CD4-positive, alpha-beta T cell treated with Interleukin-17A for 1 hour (primary cell): ENCODE data around the gene RHOF.

Experiments
- DNase-seq: peaks from one replicate; pipeline ENCODE4 v3.0.0-alpha.2; 2020

Gene RHOF

DNA sequence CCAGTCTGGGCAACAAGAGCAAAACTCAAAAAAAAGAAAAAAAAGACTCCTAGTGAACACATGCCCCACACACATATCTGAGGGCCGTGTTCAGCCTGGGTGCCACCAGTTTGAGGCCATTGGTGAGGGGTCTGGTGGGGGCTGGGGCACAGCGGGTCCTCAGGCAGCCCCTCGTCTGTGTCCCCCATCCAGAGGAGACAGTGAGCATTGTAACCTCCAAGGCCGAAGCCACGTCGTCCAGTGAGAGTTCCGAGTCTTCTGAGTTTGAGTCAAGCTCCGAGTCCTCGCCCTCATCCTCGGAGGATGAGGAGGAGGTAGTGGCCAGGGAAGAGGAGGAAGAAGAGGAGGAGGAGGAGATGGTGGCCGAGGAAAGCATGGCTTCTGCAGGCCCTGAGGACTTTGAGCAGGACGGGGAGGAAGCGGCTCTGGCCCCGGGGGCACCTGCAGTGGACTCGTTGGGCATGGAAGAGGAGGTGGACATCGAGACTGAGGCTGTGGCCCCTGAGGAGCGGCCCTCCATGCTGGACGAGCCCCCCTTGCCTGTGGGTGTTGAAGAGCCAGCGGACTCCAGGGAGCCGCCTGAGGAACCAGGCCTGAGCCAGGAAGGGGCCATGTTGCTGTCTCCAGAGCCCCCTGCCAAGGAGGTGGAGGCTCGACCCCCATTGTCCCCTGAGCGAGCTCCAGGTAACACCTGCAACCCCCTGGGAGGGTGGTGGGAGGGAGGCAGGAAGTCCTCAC is 25.9 kb upstream of the RHOF start:
- no peak for DNase-seq

DNA sequence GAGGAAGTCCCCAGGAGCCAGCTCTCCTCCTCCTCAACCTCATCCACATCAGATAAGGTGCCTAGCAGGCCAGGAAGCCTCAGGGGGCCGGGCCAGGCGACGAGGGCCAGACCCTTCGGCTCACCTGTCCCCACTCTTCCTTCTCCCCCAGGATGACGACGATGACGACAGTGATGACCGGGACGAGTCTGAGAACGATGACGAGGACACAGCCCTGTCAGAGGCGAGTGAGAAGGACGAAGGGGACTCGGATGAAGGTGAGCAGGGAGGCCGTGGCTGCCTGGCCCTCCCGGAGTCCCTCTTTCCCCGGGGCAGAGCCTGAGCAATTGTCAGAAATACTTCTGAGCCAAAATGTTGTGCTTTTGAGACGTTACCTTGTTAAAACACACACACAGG is 24.2 kb upstream of the RHOF start:
- no peak for DNase-seq

DNA sequence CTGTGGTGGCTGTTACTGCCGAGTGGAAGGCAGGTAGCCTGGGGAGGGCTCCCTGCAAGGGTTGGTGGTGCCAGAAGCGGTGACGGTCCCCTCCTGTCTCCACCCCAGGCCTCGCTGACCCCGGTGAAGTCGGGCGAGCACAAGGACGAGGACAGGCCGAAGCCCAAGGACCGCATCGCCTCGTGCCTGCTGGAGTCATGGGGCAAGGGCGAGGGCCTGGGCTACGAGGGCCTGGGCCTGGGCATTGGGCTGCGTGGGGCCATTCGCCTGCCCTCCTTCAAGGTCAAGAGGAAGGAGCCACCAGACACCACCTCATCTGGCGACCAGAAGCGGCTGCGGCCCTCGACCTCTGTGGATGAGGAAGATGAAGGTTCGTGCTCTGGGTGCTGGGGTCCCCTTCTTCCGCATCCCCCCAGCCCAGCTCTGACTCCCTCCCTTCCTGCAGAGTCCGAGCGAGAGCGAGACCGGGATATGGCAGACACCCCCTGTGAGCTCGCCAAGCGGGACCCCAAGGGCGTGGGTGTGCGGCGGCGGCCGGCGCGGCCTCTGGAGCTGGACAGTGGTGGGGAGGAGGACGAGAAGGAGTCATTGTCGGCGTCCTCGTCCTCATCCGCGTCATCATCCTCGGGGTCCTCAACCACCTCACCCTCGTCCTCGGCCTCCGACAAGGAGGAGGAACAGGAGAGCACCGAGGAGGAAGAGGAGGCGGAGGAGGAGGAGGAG is 23.6 kb upstream of the RHOF start:
- no peak for DNase-seq

DNA sequence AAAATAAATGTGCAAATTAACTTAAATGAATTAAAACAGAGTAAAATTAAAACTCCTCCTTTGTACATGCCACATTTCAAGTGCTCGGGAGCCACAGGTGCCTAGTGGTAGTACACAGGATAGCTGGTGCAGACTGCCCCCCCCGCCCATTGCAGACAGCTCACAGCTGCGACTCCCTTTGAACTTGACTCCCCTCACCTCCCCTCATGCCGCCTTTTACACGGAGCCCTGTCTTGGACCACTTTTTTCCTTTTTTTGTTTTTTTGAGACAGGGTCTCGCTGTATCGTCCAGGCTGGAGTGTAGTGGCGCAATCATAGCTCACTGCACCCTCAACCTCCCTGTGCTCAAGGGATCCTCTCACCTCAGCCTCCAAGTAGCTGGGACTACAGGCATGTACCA is 21.8 kb upstream of the RHOF start:
- no peak for DNase-seq

DNA sequence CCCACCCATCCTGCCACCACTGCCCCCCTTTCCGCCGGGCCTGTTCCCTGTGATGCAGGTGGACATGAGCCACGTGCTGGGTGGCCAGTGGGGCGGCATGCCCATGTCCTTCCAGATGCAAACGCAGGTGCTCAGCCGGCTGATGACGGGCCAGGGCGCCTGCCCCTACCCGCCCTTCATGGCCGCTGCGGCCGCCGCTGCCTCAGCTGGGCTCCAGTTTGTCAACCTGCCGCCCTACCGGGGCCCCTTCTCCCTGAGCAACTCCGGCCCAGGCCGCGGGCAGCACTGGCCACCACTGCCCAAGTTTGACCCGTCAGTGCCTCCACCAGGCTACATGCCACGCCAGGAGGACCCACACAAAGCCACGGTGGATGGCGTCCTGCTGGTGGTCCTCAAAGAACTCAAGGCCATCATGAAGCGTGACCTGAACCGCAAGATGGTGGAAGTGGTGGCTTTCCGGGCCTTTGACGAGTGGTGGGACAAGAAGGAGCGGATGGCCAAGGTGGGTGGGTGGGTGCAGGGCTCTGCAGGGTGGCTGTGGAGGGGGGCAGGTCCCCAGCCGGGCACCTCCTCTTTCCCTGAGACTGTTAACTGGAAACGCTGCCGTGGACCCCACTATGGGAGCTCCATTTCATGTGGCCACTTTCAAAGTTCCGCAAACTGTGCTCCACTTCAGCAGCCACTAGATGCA is 21.1 kb upstream of the RHOF start:
- DNase-seq, result no peak

DNA sequence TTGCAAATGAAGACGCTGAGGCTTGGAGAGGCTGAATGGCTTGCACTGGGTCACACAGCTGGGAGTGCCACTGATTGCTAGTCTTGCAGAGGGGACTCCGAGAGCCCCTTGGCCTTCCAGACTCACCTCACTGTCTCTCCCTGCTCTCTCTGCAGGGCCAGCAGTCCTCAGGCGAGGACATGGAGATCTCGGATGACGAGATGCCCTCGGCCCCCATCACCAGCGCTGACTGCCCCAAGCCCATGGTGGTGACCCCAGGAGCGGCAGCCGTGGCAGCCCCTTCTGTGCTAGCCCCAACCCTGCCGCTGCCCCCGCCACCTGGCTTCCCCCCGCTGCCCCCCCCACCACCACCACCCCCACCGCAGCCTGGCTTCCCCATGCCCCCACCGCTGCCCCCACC is 20.5 kb upstream of the RHOF start:
- no peak for DNase-seq

DNA sequence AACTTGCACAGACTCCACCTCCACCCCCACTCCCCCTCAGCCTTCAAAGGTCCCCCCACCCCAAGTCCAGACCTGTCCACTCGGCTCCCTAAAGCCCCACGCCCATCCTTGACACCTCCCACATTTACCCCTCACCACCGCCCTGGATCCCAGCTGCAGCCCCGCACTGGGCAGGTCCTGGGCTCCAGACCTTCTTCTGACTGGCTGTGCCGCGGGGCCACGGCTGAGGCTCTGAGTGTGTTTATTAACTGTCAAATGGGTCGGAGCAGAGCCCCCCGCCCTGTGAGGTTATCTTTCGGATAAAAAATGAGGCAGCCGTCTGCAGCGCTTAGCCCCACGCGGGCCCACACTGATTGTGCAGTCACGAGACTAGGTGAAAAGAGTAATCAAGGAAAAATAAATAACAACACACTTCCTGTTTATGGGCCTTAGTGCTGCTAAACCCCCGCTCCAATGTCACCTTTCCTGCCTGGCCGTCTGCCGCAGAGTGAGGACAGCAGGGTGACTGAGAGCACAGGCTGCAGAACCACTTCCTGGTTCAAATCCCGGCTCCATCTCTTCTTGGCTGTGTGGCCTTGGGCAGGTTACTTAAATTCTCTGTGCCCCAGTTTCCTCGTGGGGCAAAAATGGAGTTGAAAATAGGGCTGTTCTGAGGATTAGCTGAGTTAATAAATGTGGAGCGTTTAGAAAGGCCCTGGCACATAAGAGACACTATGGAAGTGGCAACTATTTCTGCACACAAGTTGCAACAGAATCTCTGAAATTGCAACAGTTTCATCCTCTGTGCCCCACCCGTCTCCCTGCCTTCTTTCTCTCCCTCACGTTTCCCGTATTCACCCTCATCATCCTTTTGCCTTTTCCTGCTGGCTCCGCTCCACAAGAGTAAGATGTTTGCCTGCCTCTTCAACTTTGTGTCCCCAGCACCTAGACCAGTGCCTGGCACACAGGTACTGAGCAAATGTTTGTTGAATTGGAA is 19.7 kb upstream of the RHOF start:
- no peak for DNase-seq

DNA sequence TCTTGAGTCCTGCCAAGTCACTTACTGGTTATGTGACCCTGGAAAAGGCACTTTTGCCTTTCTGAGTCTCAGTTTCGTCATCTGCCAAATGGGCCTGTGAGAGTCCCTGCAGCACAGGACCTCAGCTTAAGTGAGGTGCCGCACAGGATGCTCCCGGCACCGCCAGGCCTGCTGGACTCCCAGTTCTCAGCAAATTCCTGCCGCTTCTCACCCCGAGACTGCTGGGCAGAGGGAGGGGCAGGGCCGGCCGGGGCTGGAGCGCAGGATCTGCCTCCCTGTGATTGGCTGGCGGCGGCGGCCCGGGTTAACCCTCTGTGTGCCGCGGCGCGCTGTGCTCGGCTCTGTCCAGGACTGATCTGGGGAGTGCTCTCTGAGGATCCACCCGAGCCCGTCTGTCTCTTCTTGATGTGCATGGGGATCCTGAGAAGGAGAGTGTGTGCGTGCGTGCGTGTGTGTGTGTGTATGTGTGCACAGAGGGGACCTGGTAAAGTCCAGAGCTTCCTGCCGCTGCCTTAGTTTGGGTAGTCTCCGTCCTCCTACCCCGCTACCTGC is 18.9 kb upstream of the RHOF start:
- no peak for DNase-seq

DNA sequence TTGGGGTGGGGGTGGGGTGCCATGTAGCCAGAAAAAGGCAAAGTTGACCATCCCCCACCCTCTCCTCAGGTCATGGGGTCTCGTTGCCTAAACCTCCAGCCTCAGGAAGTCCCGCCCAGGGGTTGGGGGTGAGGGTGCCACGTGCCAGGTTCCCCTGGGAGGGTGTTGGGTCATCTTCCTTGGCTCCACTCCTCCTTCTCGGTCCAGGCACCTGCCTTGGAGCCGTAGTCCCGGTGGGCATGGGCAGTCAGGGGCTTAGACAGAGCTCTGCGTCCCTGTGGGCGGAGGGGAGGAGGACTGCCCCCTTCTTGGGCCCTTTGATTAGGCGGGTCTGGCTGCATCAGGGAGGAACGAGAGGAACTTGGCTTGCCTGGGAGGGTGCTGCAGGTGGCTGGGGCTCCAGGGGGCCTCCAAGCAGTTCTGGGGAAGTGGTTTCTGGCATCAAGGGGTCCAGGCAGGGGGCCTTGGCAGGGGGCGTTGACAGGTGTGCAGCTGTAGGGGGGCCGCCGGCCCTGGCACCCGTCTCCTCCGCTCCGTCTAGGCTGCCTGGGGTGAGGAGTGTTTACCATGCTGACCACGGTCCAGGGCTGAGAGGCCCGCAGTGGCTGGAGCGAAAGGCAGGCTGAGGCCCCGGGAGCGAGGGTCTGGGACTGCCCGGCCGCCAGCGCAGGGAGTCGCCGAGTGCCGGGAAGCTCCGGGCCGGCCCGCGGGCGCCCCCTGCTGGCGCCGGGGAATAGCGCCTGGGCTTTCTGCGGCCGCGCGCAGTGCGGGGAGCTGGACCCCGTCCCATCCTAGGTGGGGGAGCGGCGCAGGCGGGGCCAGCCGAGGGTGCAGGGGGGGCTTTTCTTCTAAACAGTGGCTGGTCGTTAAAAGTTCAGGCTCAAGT is 18.2 kb upstream of the RHOF start:
- peak; percentile 68 for DNase-seq

DNA sequence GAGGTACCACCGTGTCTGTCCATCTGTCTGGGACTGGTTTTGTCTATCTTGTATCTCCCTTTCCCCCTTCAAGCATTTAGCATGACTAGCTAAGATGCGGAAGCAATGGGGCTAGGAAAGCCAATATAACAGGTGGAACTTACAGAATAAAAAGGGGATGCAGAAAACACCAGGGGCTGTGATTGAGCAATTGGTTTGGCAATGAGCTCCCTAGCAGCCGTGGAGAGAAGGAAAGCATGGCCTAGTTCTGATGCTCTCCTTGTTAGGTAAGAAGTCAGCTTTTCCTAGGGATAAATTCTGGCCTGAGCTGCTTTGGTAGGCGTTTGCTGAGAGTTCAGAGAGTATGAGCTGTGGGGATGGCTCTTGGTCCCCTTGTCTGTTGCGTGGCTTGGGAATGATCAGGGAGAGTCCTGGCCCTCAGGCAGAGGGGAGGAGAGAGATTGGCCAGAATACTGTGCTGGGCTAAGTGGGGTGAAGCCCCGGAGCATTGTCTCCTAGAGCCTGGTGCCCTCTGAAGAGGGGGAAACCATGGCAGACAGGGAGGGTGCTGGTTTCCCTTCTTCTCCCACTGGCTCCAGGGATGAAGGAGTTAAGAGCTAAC is 17.4 kb upstream of the RHOF start:
- DNase-seq, result no peak

DNA sequence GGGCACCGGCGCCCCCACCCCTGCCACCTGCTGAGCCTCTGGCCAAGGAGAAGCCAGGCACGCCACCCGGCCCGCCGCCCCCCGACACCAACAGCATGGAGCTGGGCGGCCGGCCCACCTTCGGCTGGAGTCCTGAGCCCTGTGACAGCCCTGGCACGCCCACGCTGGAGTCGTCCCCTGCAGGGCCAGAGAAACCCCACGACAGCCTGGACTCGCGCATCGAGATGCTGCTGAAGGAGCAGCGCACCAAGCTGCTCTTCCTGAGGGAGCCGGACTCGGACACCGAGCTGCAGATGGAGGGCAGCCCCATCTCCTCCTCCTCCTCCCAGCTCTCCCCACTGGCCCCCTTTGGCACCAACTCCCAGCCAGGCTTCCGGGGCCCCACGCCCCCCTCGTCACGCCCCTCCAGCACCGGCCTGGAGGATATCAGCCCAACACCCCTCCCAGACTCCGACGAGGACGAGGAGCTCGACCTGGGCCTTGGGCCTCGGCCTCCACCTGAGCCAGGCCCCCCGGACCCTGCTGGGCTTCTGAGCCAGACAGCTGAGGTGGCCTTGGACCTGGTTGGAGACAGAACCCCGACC is 16.8 kb upstream of the RHOF start:
- no peak for DNase-seq

DNA sequence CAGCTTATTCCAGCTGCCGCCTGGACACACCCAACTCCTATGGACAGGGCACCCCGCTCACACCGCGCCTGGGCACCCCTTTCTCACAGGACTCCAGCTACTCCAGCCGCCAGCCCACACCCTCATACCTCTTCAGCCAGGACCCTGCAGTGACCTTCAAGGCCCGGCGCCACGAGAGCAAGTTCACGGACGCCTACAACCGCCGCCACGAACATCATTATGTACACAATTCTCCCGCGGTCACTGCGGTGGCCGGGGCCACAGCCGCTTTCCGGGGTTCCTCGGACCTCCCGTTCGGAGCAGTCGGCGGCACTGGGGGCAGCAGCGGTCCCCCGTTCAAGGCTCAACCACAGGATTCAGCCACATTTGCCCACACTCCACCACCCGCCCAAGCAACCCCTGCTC is 16.2 kb upstream of the RHOF start:
- DNase-seq, result no peak

DNA sequence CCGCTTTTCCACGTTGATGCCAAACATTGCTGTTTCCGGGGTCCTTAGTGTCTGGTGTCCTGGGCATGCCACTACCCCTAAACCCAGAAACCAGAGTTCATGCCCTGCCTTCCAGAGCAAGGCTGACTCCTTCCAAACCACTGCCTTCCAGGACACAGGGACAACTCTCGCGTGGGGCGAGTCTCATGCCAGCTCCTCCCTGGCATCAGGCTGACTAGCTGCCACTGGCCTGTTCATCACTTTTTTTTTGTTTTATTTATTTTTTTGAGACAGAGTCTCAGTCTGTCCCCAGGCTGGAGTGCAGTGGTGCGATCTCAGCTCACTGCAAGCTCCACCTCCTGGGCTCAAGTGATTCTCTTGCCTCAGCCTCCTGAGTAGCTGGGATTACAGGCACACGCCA is 15.1 kb upstream of the RHOF start:
- DNase-seq, result no peak

DNA sequence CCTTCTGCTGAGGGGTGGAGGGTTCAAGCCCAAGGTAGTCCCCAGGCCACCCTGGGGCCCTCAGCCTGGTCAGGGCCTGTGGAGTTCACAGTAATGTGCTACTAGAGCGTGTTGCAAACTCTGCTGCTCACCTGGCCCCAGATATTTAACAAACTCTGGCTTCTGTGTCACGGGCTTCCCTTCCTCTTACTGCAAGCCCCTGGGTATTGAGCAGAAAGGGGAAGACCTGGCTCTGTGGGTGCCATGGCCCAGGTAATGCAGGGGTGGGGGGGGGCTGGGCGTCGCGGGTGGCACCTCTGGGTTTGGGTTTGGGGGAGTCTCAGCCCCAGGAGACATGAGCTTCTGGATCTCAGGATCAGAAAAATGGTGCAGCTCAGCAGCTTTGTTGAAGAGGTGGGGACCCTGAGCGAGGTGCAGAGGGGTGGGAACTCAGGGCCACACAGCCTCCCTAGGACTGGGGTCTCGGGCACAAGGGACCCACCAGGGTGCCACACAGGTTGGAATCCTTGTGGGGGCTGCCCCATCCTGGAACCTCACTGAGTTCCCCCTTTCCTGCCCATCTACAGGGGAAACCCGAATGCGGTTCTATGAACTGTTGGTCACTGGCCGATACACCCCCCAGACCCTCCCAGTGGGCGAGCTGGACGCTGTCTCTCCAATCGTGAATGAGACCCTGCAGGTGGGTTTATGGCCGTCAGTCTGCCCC is 14.3 kb upstream of the RHOF start:
- DNase-seq, result no peak

DNA sequence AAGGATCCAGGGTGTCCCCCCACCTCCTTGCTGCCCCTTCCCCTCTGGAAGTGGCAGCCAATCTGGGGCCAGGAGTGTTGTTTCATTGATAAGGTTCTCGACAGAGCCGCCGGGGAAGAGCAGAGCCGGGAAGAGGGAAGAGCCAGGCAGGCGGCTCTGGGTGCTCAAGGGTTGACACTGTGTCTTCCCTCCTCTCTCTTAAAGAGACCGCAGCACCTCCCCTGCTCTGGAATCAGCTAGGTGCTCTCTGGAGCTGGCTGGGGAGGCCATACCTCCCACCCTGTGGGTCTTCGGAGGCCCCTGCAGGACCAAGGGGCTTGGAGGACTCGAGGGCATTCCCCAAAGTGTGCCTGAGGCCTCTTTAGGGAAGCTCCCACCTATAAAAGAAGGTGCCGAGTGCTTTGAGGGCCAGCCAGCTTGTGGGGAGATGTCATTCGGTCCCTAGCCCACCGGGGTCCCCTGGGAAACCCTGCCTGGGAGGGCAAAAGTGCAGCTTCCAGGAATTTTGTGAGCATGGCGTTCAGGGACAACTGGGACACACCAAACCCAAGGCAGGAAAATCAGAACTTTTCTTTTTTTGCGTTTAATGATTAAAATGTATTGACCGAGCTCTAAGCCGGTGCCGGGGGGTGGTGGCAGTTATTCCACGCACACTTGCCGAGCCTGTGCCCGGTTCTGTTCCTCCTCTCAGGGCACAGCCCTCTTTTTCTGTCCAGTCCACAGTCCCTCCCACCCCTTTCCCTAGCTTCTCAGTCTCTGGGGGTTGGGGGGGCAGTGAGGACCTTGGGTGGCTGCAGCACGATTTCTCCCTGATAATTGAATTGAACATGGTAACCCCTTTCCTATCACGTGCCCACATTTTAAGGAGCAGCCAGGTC is 13.3 kb upstream of the RHOF start:
- DNase-seq, result no peak

DNA sequence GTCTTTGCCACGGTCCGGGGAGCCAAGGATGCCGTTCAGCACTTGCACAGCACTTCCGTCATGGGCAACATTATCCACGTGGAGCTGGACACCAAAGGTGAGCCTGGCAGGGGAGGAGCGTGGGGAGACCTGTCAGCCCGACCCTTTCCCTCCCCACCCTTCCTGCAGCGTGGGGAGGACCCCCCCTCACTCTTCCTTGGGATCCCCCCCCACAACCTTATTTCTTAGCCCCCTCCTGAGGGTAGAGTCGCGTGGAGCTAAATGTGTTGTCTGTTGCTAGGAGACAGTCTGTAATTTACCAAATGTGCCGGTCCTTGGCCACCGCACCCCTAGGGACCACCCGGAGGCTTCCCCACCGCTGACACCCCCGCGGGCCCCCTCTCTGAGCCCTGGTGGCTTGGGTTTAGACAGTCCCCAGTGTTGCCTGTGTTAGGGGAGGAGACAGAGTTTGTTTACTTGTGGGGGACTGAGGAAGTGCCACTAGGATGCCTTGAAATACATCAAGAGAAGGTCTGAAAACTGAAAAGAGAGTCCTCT is 12.6 kb upstream of the RHOF start:
- peak; percentile 67 for DNase-seq

DNA sequence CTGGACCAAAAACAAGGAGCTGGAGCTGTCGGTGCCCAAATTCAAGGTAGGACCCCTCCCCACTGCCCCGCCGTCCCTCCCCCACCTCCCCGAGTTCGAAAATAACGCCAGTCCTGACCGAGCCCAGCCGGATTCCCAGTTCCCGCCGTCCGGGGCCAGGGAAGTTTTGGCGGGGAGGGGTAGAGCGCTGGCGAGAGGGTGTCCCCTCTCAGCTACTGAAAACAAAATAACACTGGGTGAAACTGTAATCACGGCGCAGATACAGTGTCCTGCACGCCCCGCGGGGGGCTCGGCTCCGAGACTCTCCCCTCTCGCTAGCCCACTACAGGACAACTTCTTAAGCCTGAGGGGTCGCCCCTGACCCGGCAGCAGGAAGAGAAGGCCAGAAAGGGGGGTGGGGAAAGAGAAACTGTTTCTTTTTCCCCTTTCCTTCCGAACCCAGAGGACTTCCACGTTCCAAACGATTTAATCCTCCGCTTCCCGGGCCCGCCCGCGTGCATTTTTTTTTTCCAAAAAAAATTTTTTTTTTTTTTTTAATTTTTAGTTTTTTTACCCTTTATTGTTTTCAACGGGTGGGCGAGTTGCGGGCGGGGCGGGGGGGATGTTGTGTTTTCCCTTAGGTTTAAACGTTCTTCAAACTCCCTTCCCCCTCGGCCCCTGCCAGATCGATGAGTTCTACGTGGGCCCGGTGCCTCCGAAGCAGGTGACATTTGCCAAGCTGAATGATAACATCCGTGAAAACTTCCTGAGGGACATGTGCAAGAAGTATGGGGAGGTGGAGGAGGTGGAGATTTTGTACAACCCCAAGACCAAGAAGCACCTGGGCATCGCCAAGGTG is 11.9 kb upstream of the RHOF start:
- DNase-seq, result no peak
